Measurements from ENCODE around the gene SMIM17.

DNA sequence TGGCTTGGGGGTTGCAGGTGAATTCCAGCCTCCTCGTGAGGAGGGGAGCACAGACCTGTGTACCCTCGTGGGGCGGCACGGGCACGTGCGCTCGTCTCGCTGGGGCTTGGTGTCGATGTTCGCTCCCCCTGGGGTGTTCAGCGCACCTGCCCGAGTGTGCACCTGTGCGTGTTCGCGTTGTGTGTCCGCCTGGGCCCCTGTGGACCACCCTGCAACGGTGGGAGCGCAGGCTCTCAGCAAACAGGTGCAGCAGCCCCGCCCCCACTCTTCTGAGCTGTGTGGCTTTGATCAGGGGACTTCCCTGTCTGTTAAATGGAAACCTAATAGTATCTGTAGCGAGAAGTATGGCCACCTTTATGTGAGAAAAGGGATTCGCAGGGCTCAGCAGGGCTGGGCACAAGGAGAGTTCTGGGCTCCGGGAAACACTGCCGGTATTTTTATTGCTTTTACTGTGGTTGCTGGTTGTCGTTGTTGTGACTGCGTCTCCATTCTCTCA is 549 bp downstream of the SMIM17 start:
- TF ChIP-seq PPARA (CRISPR knock-in tag; IDR thresholded peaks at IDR 0.05; ENCODE audit: borderline replicate concordance) (no peak), RARB (CRISPR knock-in tag; IDR thresholded peaks at IDR 0.05) (no peak), CSDC2 (CRISPR knock-in tag; IDR thresholded peaks at IDR 0.05) (no peak), ISL1 (CRISPR knock-in tag; IDR thresholded peaks at IDR 0.05) (no peak), ARNTL (CRISPR knock-in tag; IDR thresholded peaks at IDR 0.05; ENCODE audit: borderline replicate concordance, low read depth) (no peak)
- TF ChIP-seq, protein P1, sequence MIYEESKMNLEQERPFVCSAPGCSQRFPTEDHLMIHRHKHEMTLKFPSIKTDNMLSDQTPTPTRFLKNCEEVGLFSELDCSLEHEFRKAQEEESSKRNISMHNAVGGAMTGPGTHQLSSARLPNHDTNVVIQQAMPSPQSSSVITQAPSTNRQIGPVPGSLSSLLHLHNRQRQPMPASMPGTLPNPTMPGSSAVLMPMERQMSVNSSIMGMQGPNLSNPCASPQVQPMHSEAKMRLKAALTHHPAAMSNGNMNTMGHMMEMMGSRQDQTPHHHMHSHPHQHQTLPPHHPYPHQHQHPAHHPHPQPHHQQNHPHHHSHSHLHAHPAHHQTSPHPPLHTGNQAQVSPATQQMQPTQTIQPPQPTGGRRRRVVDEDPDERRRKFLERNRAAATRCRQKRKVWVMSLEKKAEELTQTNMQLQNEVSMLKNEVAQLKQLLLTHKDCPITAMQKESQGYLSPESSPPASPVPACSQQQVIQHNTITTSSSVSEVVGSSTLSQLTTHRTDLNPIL (CRISPR knock-in tag; IDR thresholded peaks at IDR 0.05; ENCODE audit: low read depth), result no peak
- TF ChIP-seq, protein P2, sequence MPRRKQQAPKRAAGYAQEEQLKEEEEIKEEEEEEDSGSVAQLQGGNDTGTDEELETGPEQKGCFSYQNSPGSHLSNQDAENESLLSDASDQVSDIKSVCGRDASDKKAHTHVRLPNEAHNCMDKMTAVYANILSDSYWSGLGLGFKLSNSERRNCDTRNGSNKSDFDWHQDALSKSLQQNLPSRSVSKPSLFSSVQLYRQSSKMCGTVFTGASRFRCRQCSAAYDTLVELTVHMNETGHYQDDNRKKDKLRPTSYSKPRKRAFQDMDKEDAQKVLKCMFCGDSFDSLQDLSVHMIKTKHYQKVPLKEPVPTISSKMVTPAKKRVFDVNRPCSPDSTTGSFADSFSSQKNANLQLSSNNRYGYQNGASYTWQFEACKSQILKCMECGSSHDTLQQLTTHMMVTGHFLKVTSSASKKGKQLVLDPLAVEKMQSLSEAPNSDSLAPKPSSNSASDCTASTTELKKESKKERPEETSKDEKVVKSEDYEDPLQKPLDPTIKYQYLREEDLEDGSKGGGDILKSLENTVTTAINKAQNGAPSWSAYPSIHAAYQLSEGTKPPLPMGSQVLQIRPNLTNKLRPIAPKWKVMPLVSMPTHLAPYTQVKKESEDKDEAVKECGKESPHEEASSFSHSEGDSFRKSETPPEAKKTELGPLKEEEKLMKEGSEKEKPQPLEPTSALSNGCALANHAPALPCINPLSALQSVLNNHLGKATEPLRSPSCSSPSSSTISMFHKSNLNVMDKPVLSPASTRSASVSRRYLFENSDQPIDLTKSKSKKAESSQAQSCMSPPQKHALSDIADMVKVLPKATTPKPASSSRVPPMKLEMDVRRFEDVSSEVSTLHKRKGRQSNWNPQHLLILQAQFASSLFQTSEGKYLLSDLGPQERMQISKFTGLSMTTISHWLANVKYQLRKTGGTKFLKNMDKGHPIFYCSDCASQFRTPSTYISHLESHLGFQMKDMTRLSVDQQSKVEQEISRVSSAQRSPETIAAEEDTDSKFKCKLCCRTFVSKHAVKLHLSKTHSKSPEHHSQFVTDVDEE (CRISPR knock-in tag; IDR thresholded peaks at IDR 0.05), result no peak

All from SK-N-SH treated with all-trans-retinoic acid at 6 μM for 48 hours (cell line).